ENCODE results near the gene ALG1.
"Not testable (repeated sequence)": the region's sequence is repeated elsewhere in the genome, so short reads cannot be mapped to it uniquely, and the experiment has no call there.

The ALG1 gene

DNA sequence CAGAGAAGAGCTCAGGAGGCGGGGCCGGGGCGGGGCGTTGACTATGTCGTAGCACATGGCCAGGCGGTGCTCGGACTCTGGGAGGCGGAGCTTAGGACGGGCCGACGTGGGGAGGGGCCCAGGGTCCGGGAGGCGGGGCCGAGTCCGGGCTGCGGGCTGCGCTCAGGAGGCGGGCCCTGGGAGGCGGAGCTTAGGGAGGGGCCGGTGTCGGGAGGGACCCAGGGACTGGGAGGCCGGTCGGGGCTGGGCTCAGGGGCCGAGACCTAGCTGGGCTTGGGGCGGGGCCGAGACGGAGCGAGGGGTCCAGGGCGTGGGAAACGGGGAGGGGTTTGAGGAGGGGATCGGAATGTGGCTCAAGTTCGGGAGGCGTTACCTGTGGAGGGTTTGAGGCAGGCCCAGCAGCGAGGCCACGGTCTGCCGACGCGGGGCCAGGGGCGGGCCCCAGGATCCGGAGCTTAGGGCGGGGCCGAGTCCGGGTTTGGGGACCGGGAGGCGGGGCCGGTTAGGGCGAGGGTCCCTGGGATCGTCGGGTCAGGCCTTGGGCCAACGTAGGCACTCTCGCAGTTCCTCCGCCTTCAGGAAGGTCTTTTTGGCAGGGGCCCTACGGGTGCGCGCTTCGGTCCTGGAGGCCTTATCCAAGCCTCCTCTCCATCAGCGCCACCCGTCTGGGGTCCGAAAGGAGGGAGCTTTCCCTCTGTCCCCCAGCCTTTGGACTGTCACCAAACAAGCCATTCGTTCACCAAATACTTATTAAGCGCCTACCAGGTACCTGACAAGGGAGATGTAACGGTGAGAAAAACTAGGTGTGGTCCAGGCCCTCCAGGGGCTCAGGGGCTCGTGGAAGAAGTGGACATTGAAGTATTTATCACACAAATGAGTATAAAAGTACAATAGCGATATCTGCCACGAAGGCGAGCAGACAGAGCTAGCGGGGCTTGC is 26.8 kb downstream of the ALG1 start:
- DNase-seq (ENCODE audit: low read depth in 2 of 2): peak; percentile 95

DNA sequence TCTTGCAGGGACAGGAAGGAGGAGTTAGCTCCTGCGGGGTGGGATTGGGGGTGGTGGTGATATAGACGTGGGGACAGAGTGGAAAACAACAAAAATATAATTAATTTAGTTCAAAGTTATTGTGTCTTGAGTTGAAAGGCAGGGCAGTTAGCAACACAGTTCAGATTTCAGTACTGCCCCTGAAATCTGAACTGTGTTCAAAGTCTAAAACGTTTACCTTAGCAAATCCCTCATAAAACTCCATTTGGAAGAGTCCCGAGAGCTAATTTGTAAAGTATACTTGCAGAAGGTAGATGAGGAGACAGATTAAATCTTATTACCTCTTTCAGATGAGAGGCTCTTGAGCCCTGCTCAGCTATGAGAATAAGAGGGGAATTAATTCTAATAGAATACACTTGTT is 27.5 kb downstream of the ALG1 start:
- not testable (repeated sequence) for DNase-seq (ENCODE audit: low read depth in 2 of 2)

DNA sequence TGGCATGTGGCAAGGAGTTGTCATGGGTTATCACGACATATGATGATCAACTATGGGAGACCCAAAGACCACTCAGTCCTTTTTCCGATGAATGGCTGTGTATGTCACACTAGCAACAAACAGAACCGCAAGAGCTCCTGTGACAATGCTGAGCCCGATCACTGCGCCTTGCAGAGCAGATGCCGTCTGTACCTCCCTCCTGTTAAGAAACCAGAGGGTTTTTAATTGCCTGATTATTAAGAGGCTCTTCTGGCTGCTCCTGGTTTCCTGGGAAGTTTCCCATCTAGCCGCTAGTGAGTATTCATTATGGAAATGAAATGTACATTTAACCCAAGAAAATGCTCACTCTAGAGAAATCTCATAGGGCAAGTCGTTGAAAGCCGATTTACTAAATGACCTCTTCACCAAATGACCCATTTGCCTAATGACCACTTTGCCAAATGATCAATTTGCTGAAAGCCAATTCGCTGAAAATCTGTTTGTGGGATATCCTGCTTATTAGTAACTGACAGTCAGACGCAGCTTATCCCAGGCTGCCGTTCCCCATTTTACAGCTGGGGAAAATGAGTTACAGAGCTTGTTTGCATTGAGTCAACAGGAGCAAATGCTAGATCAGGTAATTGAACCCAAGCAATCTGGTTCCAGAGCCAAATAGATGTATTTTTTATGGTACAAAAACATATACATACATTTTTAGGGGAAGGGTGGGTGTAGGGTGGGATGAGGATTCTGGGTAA is 31.8 kb downstream of the ALG1 start:
- not testable (repeated sequence) for DNase-seq (ENCODE audit: low read depth in 2 of 2)

DNA sequence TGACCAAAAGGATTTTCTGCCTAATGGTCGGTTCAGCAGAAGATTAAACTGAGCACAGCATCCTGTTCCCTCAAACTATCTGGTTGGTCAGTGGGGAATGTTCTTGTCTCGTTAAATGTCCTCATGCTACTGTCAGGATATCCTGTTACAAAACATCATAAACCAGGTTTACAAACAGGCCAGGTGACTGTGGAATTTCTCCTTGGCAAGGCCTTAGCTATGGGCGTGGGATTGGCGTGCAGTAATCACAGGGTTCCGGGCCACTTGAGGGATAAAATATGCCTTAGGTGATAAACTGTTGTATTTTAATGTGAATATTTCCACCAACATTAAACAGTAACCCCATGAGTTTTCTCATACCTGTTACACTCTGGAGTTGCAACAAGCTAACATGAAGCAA is 33.4 kb downstream of the ALG1 start:
- DNase-seq (ENCODE audit: low read depth in 2 of 2): not testable (repeated sequence)

DNA sequence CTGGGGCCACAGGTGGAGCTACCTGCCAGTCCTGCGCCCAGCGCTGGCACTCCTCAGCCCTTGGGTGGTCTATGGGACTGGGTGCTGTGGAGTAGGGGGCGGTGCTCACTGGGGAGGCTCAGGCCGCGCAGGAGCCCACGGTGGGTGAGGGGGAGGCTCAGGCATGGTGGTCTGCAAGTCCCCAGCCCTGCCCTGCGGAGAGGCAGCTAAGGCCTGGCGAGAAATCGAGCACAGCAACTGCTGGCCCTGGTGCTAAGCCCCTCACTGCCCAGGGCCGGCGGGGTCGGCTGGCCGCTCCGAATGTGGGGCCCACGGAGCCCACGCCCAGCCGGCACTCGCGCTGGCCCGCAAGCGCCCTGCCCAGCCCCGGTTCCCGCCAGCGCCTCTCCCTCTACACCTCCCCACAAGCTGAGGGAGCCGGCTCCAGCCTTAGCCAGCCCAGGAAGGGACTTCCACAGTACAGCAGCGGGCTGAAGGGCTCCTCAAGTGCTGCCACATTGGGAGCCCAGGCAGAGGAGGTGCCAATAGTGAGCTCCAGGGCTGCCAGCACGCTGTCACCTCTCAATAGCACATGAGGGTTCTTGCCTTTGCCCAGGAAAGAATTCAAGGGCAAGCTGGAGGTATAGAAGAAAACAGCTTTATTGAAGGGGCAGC is 37.0 kb downstream of the ALG1 start:
- no peak for DNase-seq (ENCODE audit: low read depth in 2 of 2)

DNA sequence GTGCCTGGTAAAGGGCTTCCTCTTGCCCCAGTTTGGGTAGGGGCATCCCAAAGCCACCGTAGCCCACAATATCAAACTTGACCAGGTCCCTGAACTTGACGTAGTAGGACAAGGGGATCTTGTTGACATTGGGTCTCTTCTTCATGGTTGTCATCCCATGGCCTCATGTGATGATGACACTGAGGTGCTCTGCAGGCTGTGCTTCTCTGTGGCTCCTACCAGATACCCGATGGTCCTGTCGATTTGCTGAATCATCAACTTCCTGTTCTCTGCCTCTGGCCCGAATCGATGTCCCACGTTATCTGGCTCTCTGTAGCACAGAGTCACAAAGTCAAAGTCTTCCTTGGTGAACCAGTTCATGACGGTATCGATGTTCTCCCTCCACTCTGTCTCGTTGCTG is 39.3 kb downstream of the ALG1 start:
- DNase-seq (ENCODE audit: low read depth in 2 of 2): not testable (repeated sequence)

DNA sequence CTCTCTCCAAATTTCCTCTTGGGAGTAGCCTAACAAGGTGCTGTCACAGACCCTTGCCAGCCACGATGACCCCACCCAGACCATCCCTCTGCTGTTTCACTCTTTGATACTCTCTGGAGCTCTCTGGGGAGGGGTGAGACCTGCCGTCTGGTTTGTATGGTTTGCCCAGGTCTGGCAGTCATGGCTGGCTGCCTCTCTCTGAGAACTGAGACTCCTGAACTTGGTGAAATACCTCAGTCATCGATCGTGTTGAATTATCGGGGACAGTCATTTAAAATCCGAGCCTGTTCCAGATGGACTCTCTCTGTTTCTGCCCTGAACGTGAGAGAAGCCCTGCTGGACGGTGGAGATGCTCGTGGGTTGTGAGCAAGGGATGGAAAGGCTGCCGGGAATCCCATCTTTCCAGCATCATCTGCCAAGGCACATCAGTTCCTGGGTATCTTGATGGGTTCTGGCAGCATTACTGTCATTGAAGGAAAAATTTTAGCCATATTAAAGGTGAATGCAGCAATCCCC is 45.2 kb downstream of the ALG1 start:
- not testable (repeated sequence) for DNase-seq (ENCODE audit: low read depth in 2 of 2)

DNA sequence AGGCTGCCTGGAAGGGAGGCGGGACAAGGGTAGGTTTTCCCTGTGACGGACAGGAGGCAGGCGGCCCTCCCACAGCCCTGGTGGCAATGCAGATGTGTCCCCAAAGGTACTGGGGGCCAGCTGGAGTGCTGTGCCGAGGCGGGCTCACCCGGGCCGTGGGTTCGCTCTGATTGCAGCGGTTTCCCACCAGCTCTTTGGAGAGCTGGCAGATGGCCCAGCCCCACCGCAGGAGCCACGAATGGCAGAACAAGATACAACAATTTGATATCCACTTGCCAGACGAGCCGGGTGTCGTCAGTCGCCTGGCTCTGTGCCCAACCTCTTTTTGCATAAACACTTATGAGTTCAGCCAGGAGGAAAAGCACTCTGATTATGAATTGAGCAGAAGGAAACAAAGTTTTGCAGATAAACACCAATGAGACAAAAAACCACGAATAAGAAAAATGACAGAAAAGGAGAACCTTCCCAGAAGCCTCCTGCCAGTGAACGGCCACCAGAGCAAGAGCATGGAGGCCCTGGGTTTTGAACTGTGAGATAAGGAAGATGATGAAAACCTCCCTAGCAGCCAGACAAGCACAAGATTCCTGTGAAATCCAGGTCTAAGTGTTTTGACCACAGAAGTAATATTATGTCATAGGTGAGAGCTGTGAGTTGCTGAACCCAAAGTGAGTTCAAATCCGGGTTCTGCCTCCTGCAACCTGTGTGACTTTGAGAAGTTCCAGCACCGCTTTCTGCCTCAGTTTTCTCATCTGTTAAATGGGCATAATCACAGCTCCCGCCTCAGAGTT is 45.9 kb downstream of the ALG1 start:
- peak; percentile 8 to 34 for DNase-seq (ENCODE audit: low read depth in 2 of 2)

DNA sequence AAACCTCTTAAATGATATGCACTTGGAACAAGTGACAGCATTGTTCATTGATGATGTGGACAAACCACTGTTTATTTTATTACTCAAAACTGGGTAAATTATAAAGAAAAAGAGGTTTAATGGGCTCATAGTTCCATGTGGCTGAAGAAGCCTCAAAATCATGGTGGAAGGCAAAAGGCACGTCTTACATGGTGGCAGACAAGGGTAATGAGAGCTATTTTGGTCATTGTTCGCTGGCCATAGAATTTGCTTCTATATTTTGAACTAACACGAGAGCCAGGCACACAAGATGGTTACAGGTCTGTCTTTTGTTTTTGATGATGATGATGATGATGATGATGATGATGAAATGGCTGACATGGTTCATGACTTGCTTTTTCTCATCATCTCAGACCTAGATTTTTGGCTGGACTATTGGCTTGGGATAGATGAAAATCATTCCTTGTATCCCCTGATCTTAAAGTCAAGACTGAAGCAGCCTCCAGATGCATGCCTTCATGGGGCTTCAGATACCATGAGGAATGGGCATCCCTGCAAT is 59.9 kb downstream of the ALG1 start:
- not testable (repeated sequence) for DNase-seq (ENCODE audit: low read depth in 2 of 2)

DNA sequence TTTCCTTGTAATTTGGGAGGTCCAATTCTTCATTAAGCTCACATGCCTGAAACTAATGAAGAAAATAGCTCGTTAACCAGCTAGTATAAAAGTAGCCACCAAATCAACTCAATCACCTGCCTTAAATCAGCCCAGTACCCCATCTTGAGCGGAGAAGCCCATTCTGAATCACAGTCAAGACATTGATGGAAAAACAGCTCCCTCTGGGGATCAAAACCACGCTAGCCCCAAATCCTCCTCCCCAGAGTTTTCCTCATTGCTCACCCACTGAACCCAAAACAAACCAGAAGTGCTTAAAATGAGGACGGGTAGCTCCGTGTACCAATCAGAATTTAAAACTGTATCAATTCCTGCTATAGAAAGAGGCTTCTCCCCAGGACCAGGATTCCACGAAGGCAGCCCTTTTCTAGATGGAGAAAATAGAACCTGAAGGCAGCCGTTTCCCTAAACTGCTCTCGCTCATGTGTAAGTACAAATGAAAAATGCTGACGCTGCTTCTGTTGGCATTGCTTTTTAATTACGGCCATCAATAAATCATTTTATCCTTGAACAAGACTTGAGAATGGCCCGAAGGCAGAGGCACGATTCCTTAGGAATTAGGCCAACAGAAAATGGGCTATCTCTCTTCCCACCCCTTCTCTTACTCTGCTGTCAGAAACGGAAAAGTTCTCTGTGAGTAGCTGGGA is 61.4 kb downstream of the ALG1 start:
- not testable (repeated sequence) for DNase-seq (ENCODE audit: low read depth in 2 of 2)

DNA sequence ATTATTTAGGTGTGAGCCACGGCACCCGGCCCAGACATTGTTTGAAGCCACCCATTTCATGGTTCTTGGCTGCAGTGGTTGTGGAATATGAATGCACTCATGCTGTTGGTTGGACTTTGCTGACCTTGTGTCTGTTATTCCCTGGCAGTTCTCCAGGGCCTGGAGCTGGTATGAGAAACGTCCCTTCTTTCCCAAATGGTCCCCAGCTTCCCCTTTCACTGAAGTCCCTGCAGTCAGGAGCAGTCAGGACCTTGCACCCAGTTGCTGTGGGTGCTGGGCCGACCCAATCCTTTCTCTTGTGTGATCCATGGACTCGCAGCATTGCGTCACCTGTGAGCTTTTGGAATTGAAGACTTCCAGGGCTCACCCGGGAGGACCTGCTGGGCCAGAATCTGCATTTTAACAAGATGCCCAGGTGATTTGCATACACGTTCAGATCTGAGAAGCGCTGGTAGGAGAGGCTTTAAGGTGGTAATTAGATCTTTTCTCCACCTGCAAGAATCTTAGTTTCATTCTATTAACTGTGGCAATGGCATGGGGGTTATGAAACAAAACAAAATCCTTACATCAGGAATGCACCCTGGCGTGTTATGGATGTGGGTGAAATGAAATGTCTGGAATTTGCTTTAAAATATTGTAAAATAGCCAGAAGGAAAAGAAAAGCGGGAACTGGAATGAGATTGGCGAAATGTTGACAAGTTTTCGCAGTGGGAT is 63.3 kb downstream of the ALG1 start:
- DNase-seq (ENCODE audit: low read depth in 2 of 2): not testable (repeated sequence)
